GM19193 (cell line): ENCODE measurements around the gene TRAPPC3L.

Source experiments
- POLR2A ChIP-seq: IDR thresholded peaks from 4 replicates; pipeline ENCODE4 v1.6.1; 2011; ENCODE audit not compliant: insufficient read depth, insufficient read length; ENCODE audit errors: extremely low read depth

Gene TRAPPC3L

DNA sequence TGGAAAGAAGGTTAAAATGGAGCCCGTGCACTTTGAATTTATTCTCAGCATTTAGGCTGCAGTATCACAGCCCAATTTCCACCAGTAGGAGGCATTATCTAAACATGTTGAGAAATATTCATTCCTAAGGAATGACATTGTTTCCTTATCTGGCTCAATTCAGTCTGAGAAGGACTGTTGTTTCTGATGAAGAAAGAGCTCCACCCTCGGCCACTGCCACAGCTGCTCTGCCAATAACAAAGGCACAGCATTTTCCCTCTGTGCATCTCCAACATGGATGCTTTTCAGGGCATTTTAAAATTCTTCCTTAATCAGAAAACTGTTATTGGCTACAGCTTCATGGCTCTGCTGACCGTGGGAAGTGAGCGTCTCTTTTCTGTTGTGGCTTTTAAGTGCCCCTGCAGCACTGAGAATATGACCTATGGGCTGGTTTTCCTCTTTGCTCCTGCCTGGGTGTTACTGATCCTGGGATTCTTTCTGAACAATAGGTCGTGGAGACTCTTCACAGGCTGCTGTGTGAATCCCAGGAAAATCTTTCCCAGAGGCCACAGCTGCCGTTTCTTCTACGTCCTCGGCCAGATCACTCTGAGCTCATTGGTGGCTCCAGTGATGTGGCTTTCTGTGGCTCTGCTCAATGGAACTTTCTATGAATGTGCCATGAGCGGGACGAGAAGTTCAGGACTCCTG is 33.9 kb downstream of the TRAPPC3L start, which contains the start of gene CALHM5:
Gene CALHM5, plus strand, starts transcription at position 216 of the 687 bp plus-strand sequence. Its CDS starts 58 bp downstream, at position 274.
- no peak for TF ChIP-seq POLR2A

- no peak for TF ChIP-seq POLR2A
These were observed 37.0 kb downstream of the TRAPPC3L start for GRCh38 chr6:116508527-116508926.

DNA sequence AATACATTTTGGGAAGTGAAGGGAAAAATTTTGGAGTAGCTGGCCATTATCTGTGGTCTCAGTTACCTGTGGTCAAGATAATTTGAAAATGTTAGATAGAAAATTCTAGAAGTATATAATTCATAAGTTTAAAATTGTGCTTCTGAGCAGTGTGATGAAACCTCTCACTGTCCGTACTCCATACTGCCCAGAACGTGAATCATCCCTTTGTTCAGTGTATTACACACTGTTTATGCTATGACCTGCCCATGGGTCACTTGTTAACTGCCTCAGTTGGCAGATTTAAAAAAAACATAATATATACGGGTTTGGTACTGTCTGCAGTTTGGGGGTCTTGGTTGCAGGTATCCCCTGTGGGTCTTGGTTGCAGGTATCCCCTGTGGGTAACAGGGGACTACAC is 38.2 kb downstream of the TRAPPC3L start:
- no peak for TF ChIP-seq POLR2A

GRCh38 chr6:116500969-116501433 is 44.5 kb downstream of the TRAPPC3L start:
- no peak for TF ChIP-seq POLR2A

DNA sequence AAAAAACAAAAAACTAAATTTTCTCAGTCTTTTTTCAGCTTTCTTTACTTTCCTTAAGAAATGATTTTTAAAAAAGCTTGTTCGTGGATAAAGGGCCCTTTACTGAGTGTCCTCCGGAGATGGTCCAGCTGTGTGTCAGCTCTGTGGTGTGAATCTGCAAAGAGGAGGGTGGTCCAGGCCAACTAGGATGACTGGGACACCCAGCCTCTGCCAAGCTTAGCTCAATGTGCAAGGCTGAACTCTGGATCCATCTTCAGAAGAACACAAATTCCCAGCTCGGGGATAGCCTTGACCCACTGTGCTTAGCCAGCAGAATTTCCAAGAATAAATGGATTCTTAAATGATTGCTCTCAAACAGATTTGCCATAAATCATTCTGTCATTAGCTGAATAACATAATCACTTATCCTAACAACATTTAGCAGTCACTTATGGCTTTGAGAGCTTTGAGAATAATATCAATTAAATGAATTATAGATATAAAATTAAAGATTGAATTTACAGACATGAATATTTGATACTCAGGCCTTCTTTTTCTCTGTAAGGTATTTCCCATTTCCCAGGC is 48.3 kb downstream of the TRAPPC3L start:
- TF ChIP-seq POLR2A = no peak

DNA sequence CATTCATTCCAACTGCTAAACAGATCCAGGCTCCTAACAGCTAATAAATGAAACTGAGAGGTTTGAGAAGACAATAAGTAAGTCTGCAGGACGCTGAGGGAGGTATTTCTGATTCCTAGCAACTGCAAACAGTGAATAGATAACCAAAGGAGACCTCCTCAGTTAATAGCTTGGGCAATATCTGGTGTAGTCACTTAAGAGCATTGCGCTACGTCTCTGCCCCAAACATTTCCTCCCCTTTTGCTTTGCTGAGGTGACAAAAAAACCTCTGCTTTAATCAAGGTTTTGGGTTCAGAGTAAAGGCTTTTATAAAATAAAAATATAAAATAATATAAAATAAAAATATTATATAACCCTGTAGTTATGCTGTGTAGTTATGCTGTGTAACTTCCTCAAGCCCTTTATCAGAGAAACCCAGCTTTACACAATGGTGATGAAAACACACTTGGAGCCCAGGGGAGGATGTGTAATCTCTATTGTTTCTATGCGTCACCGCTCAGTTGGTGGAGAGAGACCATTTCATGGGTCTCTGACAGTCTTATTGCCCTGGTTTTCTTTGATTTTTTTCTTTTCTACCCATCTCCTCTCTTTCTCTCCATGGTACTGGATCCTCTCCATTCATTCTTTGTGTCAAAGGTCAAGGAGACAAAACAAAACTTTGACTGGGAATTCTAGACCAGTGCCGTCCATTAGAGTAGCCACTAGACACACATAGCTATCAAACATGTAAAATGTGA is 53.0 kb downstream of the TRAPPC3L start:
- no peak for TF ChIP-seq POLR2A

- TF ChIP-seq POLR2A = no peak
These were observed 53.7 kb downstream of the TRAPPC3L start for GRCh38 chr6:116491610-116492330.

GRCh38 chr6:116485559-116486184 is 59.8 kb downstream of the TRAPPC3L start:
- no peak for TF ChIP-seq POLR2A

- no peak for TF ChIP-seq POLR2A
These were observed 61.9 kb downstream of the TRAPPC3L start for GRCh38 chr6:116483616-116484015.

DNA sequence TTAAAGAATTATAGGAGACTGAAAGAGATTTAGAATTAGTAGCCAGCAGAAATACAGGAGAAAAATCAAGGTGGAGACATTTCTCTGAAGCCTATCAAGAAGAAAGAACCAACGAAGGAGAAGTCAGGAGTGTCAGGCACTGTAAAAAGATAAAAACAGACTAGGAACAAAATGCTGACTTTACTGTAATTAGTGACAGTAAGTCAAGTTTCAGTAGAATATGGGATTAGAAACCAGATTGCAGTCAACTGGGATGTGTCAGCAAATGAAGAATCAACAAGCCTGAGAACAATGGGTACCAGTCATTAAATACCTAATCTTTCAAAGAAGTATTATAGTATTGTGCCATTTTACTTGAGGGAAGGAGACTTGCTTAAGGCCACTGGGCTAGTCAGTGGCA is 62.7 kb downstream of the TRAPPC3L start:
- no peak for TF ChIP-seq POLR2A

- TF ChIP-seq POLR2A = no peak
These were observed 69.3 kb downstream of the TRAPPC3L start for GRCh38 chr6:116476002-116476678.

- no peak for TF ChIP-seq POLR2A
These were observed 70.3 kb downstream of the TRAPPC3L start for GRCh38 chr6:116475141-116475540.

DNA sequence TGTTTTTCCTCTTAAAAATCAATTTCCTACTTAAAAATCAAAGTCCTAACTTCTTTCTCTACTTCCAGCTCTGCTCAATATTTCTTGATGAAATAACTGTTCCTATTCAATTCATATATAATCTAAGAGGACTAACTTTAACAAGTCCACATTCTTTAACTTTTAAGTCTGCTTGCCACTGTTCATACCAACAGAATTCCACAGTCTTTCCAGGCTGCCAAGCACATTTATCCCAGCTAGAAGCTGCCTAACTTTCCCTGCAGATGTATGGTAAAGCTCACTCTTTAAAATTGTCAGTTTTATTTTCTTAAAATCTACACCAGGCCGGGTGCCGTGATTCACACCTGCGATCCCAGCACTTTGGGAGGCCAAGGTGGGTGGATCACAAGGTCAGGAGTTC is 72.8 kb downstream of the TRAPPC3L start:
- TF ChIP-seq POLR2A = no peak

DNA sequence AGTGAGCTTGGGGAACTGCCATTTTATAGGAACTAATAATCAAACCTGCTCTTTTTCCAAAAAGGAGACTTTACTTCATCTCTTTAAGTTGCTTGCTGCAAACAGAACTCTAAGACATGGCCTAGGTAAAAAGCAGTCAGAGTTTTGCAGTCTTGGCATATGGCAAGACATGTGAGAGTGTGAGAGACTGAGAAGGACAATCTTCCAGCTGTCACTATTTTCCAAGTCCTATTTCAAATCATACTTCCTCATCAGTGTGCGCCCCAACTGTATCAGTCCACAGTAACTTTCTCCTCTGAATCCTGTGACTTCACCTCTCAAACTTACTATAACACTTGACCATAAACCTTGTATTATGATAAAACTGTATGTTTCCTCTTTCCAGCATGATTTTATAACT is 74.0 kb downstream of the TRAPPC3L start:
- TF ChIP-seq POLR2A = no peak
